Fibroblast of skin of abdomen (primary cell): ENCODE measurements around the gene FER.
"Not testable (repeated sequence)": the region's sequence is repeated elsewhere in the genome, so short reads cannot be mapped to it uniquely, and the experiment has no call there.

ENCODE experiments used
- DNase-seq: peaks from one replicate; pipeline ENCODE4 v3.0.0-alpha.2; 2013

The FER gene

DNA sequence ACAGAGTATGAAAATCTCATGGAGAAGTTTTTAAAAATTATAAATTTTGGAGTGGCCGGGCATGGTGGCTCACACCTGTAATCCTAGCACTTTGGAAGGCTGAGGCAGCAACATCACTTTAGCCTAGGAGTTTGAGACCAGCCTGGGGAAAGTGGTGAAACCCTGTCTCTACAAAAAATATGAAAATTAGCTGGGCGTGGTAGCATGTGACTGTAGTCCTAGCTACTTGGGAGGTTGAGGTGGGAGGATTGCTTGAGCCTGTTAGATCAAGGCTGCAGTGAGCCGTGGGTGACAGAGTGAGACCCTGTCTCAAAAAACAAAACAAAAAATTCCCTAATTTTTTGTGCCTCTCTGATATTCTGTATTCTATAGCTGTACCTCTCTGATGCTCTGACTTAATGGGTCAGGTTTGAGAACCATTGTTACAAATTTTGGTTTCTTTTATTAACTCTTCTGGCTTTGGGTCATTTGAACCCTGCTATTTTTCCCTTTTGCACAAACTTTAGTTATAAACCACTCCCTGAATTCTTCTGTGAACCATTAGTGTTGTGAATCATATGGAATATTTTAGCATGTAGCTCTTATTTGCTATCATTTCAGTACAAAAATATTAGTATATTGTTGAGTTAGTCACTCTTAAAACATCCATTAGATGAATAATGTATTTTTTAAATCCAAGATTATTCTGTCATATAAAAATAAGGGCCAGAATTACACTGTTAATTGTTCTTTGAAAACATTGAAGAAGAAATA, 51.0 kb downstream of the FER start:
- peak; percentile 37 for DNase-seq

GRCh38 chr5:108801301-108801700, 53.6 kb downstream of the FER start:
- no peak for DNase-seq

DNA sequence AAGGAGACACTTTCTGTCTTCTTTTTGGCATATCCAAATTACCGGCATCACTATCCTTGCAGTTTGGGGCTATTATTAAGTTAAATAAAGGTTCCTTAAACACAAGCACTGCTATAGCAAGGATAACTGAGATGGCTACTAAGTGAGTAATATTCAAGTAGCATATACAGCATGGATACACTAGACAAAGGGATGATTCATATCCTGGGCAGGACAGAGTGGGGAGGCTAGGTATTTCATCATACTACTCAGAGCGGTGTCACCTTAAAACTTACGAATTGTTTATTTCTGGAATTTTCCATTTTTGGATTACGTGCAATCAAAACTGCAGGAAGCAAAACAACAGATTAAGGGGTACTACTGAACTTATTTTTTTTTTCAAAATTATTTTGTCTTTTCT, 54.1 kb downstream of the FER start:
- DNase-seq: peak; percentile 94

DNA sequence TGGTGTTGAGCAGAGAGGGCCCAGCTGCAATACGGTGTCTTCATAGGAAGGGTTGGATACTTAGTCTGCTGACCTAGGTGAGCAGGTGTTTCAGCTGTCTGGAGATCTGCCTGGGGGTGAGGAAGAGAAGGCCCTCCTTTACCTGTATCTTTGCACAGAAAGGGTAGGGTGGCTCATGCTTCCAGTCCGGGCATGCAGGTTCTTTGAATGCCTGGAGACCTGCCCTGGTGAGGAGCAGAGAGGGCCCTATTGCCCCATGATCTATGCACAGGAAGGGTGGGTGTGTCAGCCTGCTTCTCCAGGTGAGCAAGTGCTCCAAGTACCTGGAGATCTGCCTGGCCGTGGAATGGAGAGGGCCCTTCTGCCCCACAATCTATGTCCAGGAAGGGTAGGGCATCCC, 63.0 kb downstream of the FER start:
- DNase-seq: no peak

- no peak for DNase-seq
Measured at GRCh38 chr5:108813673-108814072, 66.0 kb downstream of the FER start.

- DNase-seq: no peak
Measured at GRCh38 chr5:108814551-108814950, 66.9 kb downstream of the FER start.

DNA sequence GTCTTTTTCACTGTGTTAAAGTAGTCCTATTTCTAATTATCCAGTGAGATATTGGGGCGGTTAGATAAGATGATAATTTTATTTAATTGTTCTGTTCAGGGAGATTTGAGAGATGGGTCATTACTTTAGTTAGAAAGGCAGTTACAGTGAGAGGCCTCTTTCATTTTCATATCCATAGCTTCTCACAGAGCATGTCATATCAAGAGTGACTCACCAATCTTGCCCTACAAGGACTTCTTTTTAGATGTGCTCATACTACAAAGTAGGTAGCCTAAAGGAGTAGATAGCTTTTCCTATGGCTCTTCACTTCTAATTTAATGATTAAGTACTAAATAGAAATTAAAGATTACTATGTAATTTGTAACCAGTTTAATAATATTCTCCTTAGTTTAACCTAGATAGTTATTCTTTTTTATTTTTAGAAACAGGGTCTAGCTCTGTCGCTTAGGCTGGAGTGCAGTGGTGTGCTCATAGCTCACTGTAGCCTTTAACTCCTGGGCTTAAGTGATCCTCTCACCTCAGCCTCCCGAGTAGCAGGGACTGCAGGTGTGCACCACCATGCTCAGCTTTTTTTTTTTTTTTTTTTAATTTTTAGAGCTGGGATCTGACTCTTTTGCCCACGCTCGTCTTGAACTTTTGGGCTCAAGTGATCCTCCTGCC, 71.0 kb downstream of the FER start:
- peak; percentile 49 for DNase-seq

DNA sequence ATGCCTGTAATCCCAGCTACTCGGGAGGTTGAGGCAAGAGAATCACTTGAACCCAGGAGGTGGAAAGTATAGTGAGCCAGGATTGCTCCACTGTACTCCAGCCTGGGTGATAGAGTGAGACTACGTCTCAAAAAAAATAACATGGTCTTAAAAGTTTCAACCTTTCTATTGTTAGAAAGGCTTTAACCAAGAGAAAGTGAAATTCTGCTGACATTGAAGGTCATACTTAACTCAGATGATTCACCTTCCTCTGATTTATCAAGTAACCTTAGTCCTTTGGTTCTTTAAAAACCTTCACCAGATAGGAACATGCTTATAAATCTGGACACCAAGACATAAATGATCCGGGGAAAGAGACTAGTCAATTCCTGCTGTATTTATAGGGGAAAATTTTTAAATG, 73.3 kb downstream of the FER start:
- no peak for DNase-seq

DNA sequence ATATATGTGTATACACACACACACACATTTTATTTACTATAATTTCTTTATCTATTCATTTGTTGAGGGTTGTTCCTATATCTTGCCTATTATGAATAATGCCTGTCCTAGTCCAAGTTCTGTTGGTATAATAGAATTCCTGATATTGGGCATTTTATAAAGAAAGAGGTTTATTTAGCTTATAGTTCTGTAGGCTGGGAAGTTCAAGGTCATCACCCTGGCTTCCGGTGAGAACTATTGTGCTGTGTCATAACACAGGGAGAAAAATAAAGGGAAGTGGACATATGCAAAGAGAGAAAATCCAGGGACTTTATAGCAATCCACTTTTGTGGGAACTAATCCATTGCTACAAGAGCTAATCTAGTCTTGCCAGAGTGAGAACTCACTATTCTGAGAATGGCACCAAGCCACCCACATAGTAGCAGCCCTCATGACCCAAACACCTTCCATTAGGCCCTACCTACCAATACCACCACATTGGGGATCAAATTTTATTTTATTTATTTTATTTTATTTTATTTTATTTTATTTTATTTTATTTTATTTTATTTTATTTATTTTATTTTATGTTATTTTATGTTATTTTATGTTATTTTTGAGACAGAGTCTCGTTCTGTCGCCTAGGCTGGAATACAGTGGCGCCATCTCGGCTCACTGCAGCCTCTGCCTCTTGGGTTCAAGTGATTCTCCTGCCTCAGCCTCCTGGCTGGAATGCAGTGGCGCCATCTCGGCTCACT, 74.7 kb downstream of the FER start:
- no peak for DNase-seq

DNA sequence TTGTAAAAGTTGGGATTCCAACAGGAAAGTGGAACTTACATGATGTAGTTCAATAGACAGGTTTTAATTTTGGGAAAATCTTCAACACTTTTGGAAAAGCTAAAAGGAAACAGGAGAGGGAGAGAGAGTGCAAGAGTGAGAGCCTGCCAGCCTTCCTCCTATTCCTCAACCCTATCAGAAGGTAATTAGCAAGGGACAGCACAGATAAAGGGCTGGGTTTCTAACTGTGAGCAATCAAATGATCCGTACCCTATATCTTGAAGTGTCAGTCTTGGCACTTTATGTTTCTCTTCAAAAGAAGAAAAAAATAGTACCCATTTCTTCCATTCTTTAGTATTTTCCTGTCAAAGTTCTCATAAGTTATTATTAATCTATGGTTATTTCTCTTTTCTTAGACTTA, 79.4 kb downstream of the FER start:
- no peak for DNase-seq

- DNase-seq: no peak
Measured at GRCh38 chr5:108830705-108831276, 83.1 kb downstream of the FER start.

GRCh38 chr5:108836492-108836891, 88.8 kb downstream of the FER start:
- DNase-seq: no peak

GRCh38 chr5:108842260-108842941, 94.7 kb downstream of the FER start:
- DNase-seq: not testable (repeated sequence)

DNA sequence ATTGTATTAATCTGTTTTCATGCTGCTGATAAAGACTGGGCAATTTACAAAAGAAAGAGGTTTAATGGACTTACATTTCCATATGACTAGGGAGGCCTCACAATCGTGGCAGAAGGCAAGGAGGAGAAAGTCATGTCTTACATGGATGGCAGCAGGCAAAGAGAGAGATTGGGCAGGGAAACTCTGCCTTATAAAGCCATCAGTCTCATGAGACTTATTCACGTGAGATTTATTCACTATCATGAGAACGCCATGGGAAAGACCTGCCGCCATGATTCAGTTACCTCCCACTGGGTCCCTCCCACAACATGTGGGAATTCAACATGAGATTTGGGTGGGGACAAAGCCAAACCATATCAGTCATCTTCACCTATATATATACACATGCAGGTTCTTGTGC, 103.4 kb downstream of the FER start:
- not testable (repeated sequence) for DNase-seq

GRCh38 chr5:108857905-108858304, 110.2 kb downstream of the FER start:
- no peak for DNase-seq

GRCh38 chr5:108858959-108859358, 111.3 kb downstream of the FER start:
- DNase-seq: peak; percentile 3

DNA sequence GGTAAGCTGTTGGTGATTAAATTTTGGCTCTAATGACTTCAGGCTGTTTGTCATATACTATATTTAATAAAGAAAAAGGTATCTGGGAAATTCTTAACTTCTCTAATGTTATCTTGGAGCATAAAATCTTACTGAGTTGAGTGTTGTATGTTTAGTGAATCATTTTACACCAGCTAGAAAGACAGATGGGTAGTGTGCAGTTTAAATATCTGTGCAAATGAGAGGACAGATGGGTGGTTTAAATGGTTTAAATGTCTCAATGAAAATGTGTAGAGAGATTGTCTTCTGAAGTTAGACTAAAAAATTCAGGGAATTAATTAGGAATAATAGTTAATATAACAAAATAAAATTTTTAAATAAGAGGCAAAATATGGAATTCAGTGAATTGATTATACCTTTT, 114.5 kb downstream of the FER start:
- DNase-seq: no peak

- DNase-seq: not testable (repeated sequence)
Measured at GRCh38 chr5:108866097-108866496, 118.4 kb downstream of the FER start.

GRCh38 chr5:108867656-108868055, 120.0 kb downstream of the FER start:
- no peak for DNase-seq

DNA sequence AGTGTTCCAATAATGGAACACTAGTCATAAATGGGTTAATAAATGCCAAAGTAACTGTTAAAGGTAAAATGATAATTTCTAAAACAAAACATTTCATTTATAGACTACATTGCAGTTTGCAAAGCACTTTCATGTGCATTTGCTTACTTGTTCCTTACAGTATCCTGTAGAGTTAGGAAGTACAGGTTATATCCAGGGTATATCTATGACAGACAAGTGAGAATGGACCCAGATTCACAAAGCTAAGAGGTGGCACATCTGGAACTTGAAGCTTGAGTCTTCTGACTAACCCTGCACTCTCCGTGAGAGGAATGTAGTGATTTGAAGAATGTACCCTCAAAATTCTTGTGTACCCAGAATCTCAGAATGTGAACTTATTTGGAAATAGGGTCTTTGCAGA, 121.4 kb downstream of the FER start:
- peak; percentile 1 for DNase-seq

DNA sequence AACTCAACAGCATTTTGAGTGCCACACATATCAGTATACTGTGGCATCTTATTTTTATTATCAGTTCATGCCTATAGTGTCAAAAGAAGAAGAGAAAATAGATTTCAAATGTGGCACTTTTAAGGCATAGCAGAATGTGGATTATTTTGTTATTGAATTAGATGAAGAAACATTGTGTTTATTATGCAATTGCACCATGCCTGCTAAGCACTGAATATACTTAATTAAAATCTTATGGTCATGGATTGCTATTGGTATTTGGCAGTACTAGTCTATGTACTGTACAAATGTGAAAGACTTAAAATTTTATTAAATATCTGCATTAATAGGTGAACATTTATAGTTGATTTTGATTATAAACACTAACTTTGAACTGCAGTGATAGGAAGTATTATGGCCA, 128.8 kb downstream of the FER start:
- DNase-seq: no peak

DNA sequence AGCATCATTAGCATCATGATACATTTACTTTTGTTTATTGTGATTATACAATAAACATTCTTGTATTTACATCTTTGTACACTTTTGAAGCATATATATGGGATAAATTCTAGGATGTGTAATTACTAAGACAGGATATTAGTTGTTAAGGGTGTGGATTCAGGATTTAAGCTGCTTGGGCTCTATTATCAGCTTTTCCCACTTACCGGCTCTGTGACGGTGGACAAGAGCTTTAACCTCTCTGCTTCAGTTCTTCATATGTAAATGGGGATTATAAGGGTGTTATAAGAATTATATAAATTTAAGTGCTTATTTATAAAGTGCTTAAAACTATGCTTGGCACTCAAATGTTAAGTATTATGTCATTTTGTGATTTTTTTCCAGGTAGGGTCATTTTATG, 131.1 kb downstream of the FER start:
- DNase-seq: no peak

DNA sequence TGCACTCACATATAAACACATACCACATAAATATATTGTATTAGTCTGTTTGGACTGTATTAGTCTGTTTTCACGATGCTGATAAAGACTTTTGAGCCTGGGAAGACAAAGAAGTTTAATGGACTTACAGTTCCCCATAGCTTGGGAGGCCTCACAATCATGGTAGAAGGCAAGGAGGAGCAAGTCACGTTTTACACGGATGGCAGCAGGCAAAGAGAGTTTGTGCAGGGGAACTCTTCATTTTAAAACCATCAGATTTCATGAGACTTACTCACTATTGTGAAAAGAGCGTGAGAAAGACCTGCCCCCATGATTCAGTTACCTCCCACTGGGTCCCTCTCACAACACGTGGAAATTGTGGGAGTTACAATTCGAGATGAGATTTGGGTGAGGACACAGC, 133.4 kb downstream of the FER start:
- no peak for DNase-seq
